Spleen (tissue), 7 donors: ENCODE results near the gene AGPAT2.

Source experiments
- POLR2A ChIP-seq, 3 donors: fragments of 450-650 bp; IDR thresholded peaks; one replicate each; pipeline ENCODE4 v1.5.1; 2017; ENCODE audit warnings: antibody characterized with exemption in 3 of 3, mild to moderate bottlenecking in 1 of 3
- POLR2AphosphoS5 ChIP-seq, 3 donors: sonication (generic); formaldehyde crosslinking; IDR thresholded peaks; one replicate each; pipeline ENCODE4 v1.5.1; 2017; ENCODE audit warnings: antibody characterized with exemption in 3 of 3
- TF ChIP-seq, protein P1 (sequence below), 11 experiments: fragments of 200-600 bp in 7 of 11; fragments of 450-650 bp in 4 of 11; sonication (generic) in 4 of 11; IDR thresholded peaks in 8 of 11; conservative IDR thresholded peaks in 3 of 11; 1 replicate in 7 of 11; 2 replicates in 4 of 11; pipeline versions ENCODE4 v1.4.0 to v1.8.0; 2016 to 2021; ENCODE audit warnings: antibody characterized with exemption in 11 of 11, inconsistent platforms in 4 of 11, mild to moderate bottlenecking in 1 of 11
- donor health status: DM: no; HTN: no; CAD: no; lungs with moderate emphysema.
- donor health status: DM: no; HTN: no; CAD: no.
- donor health status: DM: no; HTN: no; CAD: no.

DNA sequence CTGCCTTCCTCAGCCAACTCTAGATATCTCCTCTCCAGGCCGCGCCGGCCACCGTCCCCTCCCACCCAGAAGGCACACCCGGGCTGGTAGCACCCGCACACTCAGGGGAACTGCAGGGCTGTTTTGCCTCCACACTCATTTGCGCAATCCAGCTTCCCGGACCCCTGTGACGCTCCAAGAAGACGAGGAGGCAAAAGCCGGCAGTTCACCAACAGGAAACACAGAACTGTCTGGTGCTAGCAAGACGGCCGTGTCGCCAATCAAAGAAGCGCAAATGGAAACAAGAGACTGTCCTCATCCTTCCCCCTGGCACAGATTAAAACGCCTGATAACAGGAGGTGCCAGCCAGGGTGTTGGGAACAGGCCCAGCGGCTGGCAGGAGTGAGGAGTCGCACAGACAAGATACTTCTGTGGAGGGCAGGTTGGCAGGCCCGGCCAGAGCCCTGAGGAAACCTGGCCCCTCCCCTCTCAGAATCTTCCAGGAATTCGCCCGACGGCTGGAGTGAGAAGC is 7.8 kb downstream of the AGPAT2 start:
- TF ChIP-seq, protein P1, sequence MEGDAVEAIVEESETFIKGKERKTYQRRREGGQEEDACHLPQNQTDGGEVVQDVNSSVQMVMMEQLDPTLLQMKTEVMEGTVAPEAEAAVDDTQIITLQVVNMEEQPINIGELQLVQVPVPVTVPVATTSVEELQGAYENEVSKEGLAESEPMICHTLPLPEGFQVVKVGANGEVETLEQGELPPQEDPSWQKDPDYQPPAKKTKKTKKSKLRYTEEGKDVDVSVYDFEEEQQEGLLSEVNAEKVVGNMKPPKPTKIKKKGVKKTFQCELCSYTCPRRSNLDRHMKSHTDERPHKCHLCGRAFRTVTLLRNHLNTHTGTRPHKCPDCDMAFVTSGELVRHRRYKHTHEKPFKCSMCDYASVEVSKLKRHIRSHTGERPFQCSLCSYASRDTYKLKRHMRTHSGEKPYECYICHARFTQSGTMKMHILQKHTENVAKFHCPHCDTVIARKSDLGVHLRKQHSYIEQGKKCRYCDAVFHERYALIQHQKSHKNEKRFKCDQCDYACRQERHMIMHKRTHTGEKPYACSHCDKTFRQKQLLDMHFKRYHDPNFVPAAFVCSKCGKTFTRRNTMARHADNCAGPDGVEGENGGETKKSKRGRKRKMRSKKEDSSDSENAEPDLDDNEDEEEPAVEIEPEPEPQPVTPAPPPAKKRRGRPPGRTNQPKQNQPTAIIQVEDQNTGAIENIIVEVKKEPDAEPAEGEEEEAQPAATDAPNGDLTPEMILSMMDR (IDR thresholded peaks at IDR 0.05 in 8 of 11, conservative IDR thresholded peaks at IDR 0.05 in 3 of 11), result no peak
- TF ChIP-seq POLR2AphosphoS5 (IDR thresholded peaks at IDR 0.05), result peak; percentile 35 to 76 (median 47)
- no peak for TF ChIP-seq POLR2A (IDR thresholded peaks at IDR 0.05)
